ENCODE measurements around the gene TSPAN18. TPM values are rescaled to one million over a fixed set of nuclear protein-coding genes. Genes with fewer than 3 reads are reported as not detected.

Gene TSPAN18
- total RNA-seq, 1 donor from 2014 or later, result 99.7 TPM

DNA sequence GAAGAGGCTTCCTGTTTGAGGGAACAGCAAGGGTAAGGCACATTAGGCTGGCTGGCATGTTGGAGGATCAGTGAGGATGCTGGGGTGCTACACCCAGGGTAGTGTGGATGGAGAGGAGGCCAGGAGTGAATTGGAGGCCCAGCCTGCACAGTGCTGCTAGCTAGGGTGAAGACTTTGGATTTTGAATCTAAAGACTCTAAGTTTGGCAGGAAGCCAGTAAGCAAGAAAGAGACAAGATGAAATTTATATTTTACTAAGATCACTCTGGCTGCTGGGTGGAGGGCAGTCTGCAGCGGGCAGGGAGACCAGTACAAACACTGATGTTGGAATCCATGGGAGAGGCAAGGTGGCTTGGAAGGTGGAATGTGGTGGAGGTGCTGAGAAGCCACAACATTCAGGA, 43.6 kb downstream of the TSPAN18 start:
- intact Hi-C loops (cut with DNase I), result no loop called here
- ATAC-seq (ENCODE audit: poor library complexity), result no peak
- no peak for DNase-seq

DNA sequence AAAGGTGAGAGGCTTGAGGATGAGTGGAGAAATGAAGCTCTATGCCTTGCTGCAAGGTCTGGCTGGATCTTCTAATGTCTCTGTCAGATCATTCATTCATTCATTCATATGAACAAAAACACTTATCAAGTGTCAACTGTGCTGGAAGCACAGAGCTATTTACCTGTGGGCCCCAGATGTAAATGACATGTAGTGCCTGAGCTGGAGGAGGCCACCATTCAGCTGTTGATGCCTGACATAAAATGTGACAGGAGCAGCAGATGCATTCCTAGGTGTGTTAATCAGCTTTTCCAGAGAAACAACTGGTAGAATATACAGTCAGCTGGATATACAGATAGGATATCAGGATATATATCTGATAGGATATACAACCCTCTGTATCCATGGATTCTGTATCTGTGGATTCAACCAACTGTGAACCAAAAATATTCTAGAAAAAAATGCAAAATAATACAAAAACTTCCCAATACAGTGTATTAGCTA, 44.5 kb downstream of the TSPAN18 start:
- no peak for ATAC-seq (ENCODE audit: poor library complexity)
- intact Hi-C loops (cut with DNase I), result no loop called here

DNA sequence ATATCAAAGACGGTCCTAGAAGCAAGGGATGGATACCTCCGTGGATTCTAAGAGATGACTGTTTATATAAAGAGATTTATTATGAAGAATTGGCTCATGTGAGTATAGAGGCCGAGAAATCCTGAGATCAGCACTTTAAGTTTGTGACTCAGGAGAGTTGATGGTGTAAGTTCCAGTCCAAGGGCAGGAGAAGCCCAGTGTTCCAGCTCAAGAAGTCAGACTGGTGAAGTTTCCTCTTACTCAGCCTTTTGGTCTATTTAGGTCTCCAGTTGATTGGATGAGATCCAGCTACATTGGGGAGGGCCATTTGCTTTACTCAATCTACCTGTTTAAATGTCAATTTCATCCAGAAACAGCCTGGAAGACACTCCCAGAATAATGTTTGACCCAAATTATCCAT, 45.1 kb downstream of the TSPAN18 start:
- DNase-seq (no peak), ATAC-seq (ENCODE audit: poor library complexity) (no peak)
- intact Hi-C loops (cut with DNase I), result no loop called here

More for the DNA sequence above, 44.5 kb downstream of the TSPAN18 start:
- DNase-seq, result no peak

DNA sequence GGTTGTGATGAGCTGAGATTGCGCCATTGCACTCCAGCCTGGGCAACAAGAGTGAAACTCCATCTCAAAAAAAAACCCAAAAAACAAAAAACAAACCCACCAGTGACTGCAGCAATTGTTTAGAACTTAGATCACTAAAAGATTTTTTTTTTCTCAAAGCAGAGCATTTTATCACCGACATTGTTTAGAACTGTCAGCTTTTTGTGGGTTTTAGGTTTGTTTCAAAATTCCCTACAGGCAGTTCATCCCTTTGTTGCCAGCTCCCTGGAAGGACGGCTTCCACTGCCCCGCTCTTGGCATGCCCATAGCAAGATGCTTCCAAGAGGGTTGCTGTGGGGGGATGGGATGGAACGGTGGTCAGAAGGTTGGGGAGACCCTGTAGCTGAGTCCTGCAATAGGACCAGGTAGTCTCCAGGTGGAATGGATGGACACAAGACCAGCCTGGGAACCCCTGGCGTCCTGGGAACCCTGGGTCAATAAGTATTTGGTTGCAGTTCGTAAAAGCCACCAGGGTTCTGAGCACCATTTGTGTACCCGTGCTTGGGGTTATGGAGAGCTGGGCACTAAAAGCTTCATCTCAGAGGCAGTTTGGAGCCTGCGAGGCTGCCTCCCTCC, 46.7 kb downstream of the TSPAN18 start:
- no peak for DNase-seq
- intact Hi-C loops (cut with DNase I), result no loop called here
- peak; percentile 18 for ATAC-seq (ENCODE audit: poor library complexity)

DNA sequence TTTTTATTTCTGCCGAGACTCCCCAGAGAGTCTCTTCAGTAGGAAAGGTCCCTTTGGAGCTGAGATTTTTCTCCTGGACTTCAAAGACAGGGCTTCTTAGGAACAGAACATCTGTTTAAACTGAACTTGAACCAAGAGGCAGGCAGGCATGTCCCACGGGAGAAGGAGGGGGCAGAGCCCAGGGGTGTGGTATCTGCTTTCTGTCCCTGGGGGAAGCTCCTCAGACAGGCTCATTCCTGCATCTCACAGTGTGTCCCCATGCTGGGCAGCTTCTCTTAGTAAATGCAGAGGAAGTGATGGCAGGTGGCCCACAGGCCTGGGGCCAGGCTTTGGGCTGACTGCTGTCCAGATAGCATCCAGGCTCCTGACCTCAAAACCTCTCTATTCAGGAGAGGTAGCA, 47.3 kb downstream of the TSPAN18 start:
- ATAC-seq (ENCODE audit: poor library complexity), result peak; percentile 90
- intact Hi-C loops (cut with DNase I), result no loop called here
- DNase-seq, result peak; percentile 90

DNA sequence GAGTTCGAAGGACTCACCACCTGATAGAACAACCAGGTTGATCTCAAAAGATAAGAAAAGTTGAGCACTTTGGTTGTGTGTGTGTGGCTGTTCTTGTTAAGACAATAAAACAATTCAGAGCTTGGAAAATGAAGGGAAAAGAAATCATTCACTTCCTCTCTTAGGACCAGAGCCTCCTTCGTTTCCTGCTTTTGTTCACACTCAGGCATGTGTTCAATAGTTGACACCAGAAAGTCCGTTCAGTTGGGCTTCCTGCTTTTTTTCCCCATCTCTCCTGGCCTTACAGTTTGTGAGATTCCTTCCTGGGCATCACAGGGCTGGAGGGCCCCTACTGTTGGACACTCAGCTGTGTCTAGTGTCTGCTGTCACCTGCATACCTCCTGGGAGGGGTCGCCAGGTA, 48.0 kb downstream of the TSPAN18 start:
- no peak for DNase-seq
- intact Hi-C loops (cut with DNase I), result loop anchor here (5.0 kb wide), 1 partner anchor 47 kb away; the partner anchor contains the start of gene TSPAN18

DNA sequence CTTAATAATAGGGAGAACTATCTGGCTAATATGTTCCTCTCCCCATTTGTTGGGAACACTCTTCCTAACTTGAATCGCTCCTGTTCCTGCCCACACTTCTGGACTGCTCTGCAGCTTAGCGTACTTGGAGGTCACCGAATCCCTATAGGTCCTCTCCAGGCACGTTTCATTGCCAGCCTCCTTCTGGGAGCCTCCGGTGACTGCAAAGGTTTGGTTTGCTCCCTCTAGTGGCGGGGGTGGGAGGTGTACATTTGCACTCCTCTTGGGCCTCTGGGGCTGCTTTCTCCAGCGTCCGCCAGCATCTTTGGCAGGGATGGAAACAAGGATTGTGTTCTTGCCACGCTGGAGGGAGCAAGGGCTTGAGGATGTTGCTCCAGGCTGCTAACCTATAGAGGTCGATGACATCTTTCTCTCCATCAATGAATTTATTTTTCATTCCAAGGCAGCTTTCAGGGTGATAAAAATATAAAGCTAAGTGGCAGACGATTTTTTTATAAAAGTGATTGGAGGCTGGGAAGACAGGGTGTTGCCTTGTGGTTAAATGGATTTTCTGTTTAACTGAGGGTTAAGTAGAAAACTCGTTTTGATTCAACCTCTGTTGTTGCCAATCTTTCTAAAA, 48.7 kb downstream of the TSPAN18 start:
- ATAC-seq (ENCODE audit: poor library complexity), result peak; percentile 42
- peak; percentile 60 for DNase-seq
- intact Hi-C loops (cut with DNase I), result loop anchor here (5.0 kb wide), 1 partner anchor 48 kb away; the partner anchor contains the start of gene TSPAN18

More for the DNA sequence above, 48.0 kb downstream of the TSPAN18 start:
- ATAC-seq (ENCODE audit: poor library complexity), result no peak

DNA sequence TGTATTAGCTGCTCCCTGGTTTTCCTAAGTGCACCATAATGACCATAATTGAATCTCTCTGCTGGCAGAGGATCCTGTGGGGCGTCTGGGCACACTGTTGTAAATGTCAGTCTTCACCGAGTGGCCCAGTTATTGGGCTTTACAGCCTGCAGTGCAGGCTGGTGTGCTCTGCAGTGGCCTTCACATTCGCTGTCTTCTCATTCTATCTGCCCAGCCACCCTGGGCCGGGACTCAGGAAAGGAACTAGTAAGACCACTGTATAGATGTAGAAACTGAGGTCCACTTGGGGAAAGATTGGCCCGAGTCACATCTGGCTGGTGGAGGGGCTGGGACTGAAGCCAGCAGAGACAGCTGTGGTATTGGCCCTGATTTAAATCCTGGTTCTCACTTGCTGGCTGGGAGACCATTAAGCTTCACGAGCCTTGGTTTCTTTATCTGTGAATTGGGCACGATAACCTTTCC, 49.3 kb downstream of the TSPAN18 start:
- ATAC-seq (ENCODE audit: poor library complexity) (no peak), DNase-seq (peak; percentile 64)
- intact Hi-C loops (cut with DNase I), result loop anchor here (5.0 kb wide), 1 partner anchor 49 kb away; the partner anchor contains the start of gene TSPAN18

DNA sequence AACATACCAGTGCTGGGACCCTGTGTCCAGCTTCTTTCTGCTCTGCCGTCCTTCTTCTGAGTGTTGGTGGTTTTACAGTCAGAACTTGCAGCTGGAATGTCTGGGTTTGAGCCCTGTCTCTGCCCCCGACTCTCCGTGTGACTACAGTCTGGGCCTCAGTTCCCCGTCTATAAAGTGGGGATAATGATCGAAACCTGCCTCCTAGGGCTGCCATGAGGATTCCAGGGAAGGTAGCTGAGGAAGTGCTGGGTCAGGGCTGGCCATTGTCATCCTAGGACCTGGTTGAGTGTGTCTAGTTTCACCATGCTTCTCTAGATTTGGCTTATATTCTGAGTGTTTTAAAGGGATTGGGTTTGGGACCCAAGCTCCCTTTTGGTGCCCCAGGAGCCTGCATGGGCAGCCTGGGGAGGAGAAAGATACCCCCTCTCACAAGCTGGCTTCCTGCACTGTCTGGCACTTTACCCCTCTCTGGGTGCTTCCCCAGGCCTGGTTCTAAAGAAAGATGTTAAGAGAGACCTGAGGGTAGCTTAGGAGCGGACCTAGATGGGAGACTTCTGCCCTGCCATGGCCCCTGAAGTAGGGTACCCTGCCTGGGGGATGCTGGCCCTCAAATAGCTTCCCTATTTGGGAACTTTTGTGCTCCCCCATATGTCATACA, 49.9 kb downstream of the TSPAN18 start:
- DNase-seq (no peak), ATAC-seq (ENCODE audit: poor library complexity) (no peak)
- intact Hi-C loops (cut with DNase I), result loop anchor here (5.0 kb wide), 1 partner anchor 49 kb away; the partner anchor contains the start of gene TSPAN18

DNA sequence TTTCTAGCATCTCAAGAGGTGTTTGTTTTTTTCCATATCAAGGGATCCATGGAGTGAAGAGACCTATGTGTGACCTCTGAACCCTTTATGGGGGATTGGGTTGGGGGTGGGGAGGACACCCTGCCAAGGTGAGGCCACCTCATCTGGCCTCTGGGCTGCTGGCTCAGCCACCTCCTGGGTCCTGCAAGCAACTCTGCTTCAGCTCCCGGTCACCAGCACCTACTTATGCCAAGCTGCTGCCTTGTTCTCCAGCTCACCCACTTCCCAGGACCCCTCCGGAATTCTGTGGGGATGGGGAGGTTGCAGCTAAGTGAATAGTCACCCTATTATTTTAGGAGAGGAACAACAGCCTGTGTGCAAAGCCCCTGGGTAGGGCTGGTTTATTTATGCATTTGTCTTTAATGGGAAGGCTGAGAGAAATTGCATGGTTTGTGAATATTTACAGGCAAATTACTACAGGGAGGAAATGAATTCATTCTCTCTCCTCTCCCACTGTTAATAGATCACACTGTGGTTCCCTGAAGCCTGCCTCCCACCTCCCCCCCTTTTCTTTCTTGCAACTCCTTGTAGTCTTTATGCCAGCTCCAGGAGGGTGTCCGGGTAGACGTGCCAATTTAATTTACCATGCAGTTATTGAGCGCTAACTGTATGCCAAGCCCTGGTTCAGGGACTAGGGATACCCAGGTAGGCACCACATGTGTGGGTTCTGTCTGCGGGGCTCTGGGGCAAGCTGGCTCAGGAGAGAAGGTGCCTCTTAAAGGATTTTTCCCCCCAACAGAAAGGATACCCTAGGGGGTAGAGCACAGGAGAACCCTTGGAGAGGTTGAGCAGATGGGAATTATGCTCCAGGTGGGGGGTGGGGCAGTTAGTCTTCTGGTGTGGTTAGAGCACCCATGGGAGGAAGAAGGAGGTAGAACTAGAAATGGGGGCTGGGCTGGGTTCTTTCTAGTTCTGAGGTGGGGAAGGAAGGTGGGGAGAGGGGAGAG, 50.7 kb downstream of the TSPAN18 start:
- intact Hi-C loops (cut with DNase I), result loop anchor here (5.0 kb wide), 1 partner anchor 50 kb away; the partner anchor contains the start of gene TSPAN18
- no peak for ATAC-seq (ENCODE audit: poor library complexity)
- no peak for DNase-seq

DNA sequence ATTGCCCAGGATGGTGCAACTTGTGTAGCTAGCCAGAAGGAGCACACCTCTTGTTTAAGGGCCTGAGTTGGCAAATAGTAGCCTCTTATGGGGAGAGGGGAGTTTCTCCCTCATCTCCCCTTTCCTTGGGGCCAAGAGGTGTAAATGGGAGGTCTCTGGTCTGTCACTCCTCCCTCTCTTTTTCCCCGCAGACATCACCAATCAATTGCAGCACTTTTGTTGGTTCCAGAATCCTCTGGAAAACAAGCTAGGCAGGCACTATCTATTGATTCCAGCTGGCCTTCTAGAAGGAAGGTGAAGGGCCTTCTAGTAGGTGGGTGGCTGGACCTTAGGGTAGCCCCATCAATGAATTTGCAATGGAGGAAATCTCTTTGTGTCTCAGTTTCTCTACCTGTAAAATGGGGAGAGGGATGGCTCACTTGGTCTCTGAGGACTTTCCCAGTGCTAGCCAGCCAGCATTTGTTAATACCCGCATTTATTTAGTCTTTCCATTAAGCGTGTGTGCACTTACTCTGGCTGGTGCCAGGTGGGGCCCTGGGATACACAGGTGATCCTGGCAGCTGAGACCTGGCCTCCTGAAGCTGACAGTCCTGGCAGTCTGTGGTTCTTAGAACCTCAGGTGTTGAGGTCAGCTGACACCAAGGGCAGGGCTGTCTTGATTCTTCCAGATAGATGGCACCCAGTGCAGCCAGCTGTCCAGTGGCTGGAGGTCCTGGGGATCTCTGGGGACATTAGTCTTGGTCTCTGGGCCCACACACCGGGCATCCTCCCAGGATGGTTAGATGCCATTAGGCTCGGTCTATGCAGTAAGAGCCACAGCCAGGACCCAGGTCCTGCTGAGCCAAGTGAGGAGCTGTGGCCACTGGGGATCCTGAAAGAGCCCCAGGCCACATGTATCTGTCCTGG, 51.7 kb downstream of the TSPAN18 start:
- intact Hi-C loops (cut with DNase I), result loop anchor here (5.0 kb wide), 1 partner anchor 51 kb away; the partner anchor contains the start of gene TSPAN18
- DNase-seq (no peak), ATAC-seq (ENCODE audit: poor library complexity) (no peak)

DNA sequence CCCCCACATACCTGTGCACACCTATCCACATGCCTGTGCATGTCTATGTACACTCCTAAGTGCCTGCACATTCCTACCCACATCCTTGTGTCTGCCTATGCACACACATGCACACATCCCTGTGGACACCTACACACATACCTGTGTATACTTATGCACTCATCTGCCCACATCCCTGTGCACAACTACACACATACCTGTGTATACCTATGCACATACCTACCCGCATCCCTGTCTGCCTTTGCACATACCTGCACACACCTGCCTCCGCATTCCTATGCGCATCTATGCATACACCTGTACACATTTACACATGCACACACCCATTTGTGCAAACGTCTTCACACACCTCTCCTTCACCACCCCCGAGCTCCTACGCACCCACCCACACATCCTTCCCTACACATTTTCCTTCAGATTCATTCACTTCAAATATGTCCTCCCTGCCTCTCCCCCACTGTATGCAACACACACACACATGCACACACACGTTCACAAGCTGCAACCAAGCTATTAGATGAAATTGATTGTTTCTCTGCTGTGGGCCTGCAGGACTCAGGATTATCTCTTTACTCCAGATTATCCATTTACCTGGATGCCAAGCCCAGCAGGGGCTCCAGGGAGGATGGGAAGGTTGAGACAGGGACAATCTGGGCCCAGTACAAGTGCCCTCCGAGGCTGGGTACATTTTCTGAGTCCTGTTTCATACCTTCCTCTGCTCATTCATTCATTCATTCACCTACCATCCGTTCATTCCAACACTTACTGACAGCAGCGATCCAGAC, 53.2 kb downstream of the TSPAN18 start:
- intact Hi-C loops (cut with DNase I), result loop anchor here (5.0 kb wide), 1 partner anchor 53 kb away; the partner anchor contains the start of gene TSPAN18
- ATAC-seq (ENCODE audit: poor library complexity) (no peak), DNase-seq (no peak)

DNA sequence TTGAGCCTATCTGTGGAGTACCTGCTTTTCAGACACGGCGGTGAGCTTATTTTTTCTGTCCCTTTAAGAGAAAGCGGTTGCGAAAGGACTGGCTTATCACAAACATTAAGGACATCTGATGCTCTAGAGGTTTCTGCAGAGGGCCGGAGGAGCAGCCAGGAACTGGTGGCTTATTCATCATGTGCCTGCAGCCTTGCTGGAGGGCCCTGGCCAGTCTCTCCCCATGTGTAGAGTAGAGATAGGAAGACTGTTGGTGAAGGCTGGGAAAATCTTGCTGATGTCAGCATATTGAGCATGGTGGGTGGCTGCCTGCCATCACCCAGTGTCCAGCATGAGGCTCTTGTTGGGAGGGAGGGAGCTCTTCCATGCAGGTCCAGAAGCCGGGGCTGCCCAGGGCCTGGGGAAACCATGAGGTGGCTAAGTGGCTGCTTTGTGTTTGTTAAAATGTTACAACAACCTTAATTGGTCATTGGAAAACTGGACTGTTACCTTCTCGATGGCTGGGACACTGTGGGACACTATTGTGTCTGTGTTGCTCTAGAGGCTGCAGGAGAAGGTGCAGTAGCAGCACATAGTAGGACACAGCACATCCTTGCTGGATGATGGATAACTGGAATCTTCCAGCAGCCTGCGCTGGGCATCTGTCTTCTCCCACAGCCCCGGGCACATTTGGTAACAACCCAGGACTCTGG, 54.3 kb downstream of the TSPAN18 start:
- ATAC-seq (ENCODE audit: poor library complexity), result peak; percentile 82
- peak; percentile 76 for DNase-seq
- intact Hi-C loops (cut with DNase I), result no loop called here

DNA sequence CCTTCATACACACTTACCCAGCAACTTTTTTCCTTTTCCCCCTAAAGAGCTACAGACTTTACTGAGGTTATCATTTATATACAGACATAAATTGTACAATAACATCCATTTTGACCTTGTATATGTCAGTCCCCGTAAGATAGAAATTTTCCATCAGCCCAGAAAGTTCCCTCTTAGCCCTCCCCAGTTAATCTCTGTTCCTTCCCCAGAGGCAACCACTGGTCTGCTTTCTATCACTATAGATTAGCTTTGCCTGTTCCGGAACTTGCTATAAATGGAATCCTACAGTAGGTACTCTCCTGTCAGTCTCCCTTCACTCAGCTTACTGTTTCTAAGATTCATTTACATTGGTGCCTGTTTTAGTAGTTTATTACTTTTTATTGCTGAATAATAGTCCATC, 54.9 kb downstream of the TSPAN18 start:
- ATAC-seq (ENCODE audit: poor library complexity), result peak; percentile 59
- intact Hi-C loops (cut with DNase I), result no loop called here

DNA sequence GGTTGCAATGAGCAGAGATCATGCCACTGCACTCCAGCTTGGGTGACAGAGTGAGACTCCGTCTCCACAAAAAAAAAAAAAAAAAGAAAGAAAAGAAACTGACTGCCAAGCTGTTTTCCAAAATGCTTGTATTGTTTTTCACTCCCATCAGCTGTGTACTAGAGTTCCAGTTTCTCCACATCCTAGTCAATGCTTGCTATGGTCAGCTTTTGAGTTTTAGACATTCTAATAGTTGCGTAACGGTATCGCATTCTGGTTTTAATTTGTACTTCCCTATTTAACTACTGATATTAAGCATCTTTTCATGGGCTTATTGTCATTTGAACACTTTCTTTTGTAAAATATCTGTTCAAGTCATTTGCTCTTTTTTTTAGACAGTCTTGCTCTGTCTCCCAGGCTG, 55.7 kb downstream of the TSPAN18 start:
- intact Hi-C loops (cut with DNase I), result no loop called here
- DNase-seq, result no peak
- ATAC-seq (ENCODE audit: poor library complexity), result no peak

More for the DNA sequence above, 54.9 kb downstream of the TSPAN18 start:
- no peak for DNase-seq

DNA sequence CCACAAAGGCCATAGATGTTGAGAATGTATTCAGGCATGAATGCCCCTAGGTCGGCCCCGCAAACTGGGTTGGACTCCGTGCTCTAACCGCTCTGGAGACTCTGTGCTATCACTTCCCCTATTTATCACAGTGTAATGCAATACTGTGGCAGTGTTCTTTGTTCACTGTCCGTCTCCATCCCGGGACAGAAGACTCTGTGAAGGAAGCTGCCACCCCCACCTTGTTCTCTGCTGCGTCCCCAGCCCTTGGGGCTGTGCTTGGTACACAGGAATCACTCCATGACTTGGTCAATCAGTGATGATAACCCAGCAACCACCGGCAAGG, 57.6 kb downstream of the TSPAN18 start:
- ATAC-seq (ENCODE audit: poor library complexity) (no peak), DNase-seq (no peak)
- intact Hi-C loops (cut with DNase I), result no loop called here
